ENCODE measurements around the gene SHISA9.

DNA sequence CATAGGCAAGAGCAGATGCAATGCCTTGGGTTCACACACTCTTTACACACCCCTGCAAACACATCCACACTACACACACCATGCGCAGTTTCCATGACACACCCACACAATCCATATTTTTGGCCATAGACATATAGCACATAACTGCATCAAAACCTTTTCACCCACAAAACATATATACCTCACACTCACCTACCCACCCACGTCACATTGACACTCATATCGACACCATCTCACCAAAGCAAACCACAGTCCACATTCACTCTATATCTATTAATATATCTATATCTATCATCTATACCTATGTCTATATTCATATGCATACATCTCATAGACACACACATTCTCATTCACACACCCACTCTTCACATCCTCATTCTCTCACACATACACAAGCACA lies 246.9 kb downstream of the SHISA9 start:
- TF ChIP-seq EZH2 (IDR thresholded peaks at IDR 0.05; ENCODE audit: low read length, unreplicated experiment): no peak
- TF ChIP-seq, protein P1, sequence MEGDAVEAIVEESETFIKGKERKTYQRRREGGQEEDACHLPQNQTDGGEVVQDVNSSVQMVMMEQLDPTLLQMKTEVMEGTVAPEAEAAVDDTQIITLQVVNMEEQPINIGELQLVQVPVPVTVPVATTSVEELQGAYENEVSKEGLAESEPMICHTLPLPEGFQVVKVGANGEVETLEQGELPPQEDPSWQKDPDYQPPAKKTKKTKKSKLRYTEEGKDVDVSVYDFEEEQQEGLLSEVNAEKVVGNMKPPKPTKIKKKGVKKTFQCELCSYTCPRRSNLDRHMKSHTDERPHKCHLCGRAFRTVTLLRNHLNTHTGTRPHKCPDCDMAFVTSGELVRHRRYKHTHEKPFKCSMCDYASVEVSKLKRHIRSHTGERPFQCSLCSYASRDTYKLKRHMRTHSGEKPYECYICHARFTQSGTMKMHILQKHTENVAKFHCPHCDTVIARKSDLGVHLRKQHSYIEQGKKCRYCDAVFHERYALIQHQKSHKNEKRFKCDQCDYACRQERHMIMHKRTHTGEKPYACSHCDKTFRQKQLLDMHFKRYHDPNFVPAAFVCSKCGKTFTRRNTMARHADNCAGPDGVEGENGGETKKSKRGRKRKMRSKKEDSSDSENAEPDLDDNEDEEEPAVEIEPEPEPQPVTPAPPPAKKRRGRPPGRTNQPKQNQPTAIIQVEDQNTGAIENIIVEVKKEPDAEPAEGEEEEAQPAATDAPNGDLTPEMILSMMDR (conservative IDR thresholded peaks at IDR 0.05; ENCODE audit: low read depth, low read length): no peak
